Activated naive CD4-positive, alpha-beta T cell treated with anti-CD3 and anti-CD28 coated beads, Interleukin-2, amount 10 ng/mL, durations not matched to agents 7 days and 5 days (primary cell): ENCODE measurements around the gene ASTL.
A peak's percentile ranks its signal among the peaks of the same experiment; 100 is the strongest.

Experiments used
- CTCF ChIA-PET: fragments of 350-600 bp; sonication (Branson Sonifier 250); formaldehyde crosslinking; loops from one replicate; lab custom pipeline; 2021; ENCODE audit warnings: antibody characterized with exemption; lab: Charles Lee
- DNase-seq: peaks from one replicate; pipeline ENCODE4 v3.0.0-alpha.2; 2020
- H3K27ac Mint-ChIP-seq: one replicate; pipeline ENCODE4 v1.8.0; 2021; ENCODE audit warnings: mild to moderate bottlenecking, moderate library complexity, mixed read lengths
- H3K27me3 Mint-ChIP-seq: one replicate; pipeline ENCODE4 v1.8.0; 2021; ENCODE audit warnings: mild to moderate bottlenecking, mixed read lengths
- H3K36me3 Mint-ChIP-seq: one replicate; pipeline ENCODE4 v1.8.0; 2021; ENCODE audit warnings: mixed read lengths
- H3K4me1 Mint-ChIP-seq: one replicate; pipeline ENCODE4 v1.8.0; 2021; ENCODE audit warnings: mixed read lengths
- H3K4me3 Mint-ChIP-seq: one replicate; pipeline ENCODE4 v1.8.0; 2021; ENCODE audit warnings: mild to moderate bottlenecking, moderate library complexity, mixed read lengths
- H3K9me3 Mint-ChIP-seq: one replicate; pipeline ENCODE4 v1.8.0; 2021; ENCODE audit warnings: mixed read lengths

The ASTL gene

GRCh38 chr2:96137321-96138178 is 752 bp downstream of the ASTL start:
- CTCF ChIA-PET: interaction anchor here (0.6 to 18.7 kb wide), 17 partner anchors 10 to 145 kb away, joined by 3 to 507 read pairs (median 6); partner anchors contain the start of genes CIAO1 and TMEM127
- Mint-ChIP-seq H3K4me3 (no peak overlapping the region), H3K4me1 (peaks cover 11% of the 10 kb centered on the region), H3K27ac (no peak overlapping the region), H3K27me3 (peaks cover 5% of the 10 kb centered on the region), H3K9me3 (no peaks in the 10 kb centered on the region), H3K36me3 (peaks cover 4% of the 10 kb centered on the region)
- DNase-seq: no peak

GRCh38 chr2:96136129-96136720 is 2.1 kb downstream of the ASTL start:
- peaks cover 5% of the 10 kb centered on the region for H3K27me3 Mint-ChIP-seq
- H3K4me3 Mint-ChIP-seq: no peak overlapping the region
- H3K4me1 Mint-ChIP-seq: peaks cover 11% of the 10 kb centered on the region
- DNase-seq: no peak
- no peaks in the 10 kb centered on the region for H3K9me3 Mint-ChIP-seq
- H3K36me3 Mint-ChIP-seq: no peaks in the 10 kb centered on the region
- CTCF ChIA-PET: interaction anchor here (1.1 to 18.7 kb wide), 5 partner anchors 38 to 144 kb away, joined by 3 to 507 read pairs (median 3); no protein-coding TSS in a partner anchor
- peak overlapping the region; percentile 42 for H3K27ac Mint-ChIP-seq

- Mint-ChIP-seq H3K36me3 (no peaks in the 10 kb centered on the region), H3K27ac (no peak overlapping the region), H3K4me3 (no peak overlapping the region), H3K9me3 (no peaks in the 10 kb centered on the region), H3K4me1 (peaks cover 16% of the 10 kb centered on the region), H3K27me3 (peaks cover 5% of the 10 kb centered on the region)
- CTCF ChIA-PET: interaction anchor here (1.2 to 18.7 kb wide), 3 partner anchors 38 to 143 kb away, joined by 3 to 507 read pairs (median 3); no protein-coding TSS in a partner anchor
- no peak for DNase-seq
These were observed 2.7 kb downstream of the ASTL start for GRCh38 chr2:96135621-96136020.

- Mint-ChIP-seq H3K27me3 (peaks cover 5% of the 10 kb centered on the region), H3K9me3 (no peaks in the 10 kb centered on the region), H3K4me1 (peaks cover 16% of the 10 kb centered on the region), H3K4me3 (no peak overlapping the region), H3K27ac (no peak overlapping the region), H3K36me3 (no peaks in the 10 kb centered on the region)
- CTCF ChIA-PET: interaction anchor here (1.2 to 18.7 kb wide), 3 partner anchors 39 to 143 kb away, joined by 3 to 507 read pairs (median 3); no protein-coding TSS in a partner anchor
- no peak for DNase-seq
These were observed 3.1 kb downstream of the ASTL start for GRCh38 chr2:96135171-96135570.

- Mint-ChIP-seq H3K4me3 (no peak overlapping the region), H3K4me1 (peaks cover 16% of the 10 kb centered on the region), H3K9me3 (no peaks in the 10 kb centered on the region), H3K27me3 (peaks cover 5% of the 10 kb centered on the region), H3K36me3 (no peaks in the 10 kb centered on the region), H3K27ac (no peak overlapping the region)
- CTCF ChIA-PET: interaction anchor here (1.5 to 18.7 kb wide), 2 partner anchors 40 to 43 kb away, joined by 3 to 507 read pairs; no protein-coding TSS in a partner anchor
- no peak for DNase-seq
These were observed 3.9 kb downstream of the ASTL start for GRCh38 chr2:96134421-96134820.

GRCh38 chr2:96131813-96132745 is 6.2 kb downstream of the ASTL start:
- no peak for DNase-seq
- CTCF ChIA-PET: interaction anchor here (1.5 to 18.7 kb wide), 4 partner anchors 10 to 140 kb away, joined by 4 to 507 read pairs (median 5); no protein-coding TSS in a partner anchor
- H3K27ac Mint-ChIP-seq: peak overlapping the region; percentile 68
- no peaks in the 10 kb centered on the region for H3K36me3 Mint-ChIP-seq
- H3K9me3 Mint-ChIP-seq: no peaks in the 10 kb centered on the region
- H3K4me3 Mint-ChIP-seq: no peak overlapping the region
- peaks cover 5% of the 10 kb centered on the region for H3K27me3 Mint-ChIP-seq
- peaks cover 14% of the 10 kb centered on the region for H3K4me1 Mint-ChIP-seq

- no peaks in the 10 kb centered on the region for H3K9me3 Mint-ChIP-seq
- CTCF ChIA-PET: interaction anchor here (1.2 to 18.7 kb wide), 6 partner anchors 8 to 139 kb away, joined by 3 to 507 read pairs (median 4); no protein-coding TSS in a partner anchor
- DNase-seq: no peak
- peaks cover 14% of the 10 kb centered on the region for H3K4me1 Mint-ChIP-seq
- no peak overlapping the region for H3K4me3 Mint-ChIP-seq
- H3K27ac Mint-ChIP-seq: peak overlapping the region; percentile 3
- peaks cover 3% of the 10 kb centered on the region for H3K27me3 Mint-ChIP-seq
- H3K36me3 Mint-ChIP-seq: no peaks in the 10 kb centered on the region
These were observed 7.0 kb downstream of the ASTL start for GRCh38 chr2:96131152-96131812.

- Mint-ChIP-seq H3K36me3 (no peaks in the 10 kb centered on the region), H3K27ac (no peak overlapping the region), H3K9me3 (no peaks in the 10 kb centered on the region), H3K4me3 (no peak overlapping the region), H3K27me3 (no peaks in the 10 kb centered on the region), H3K4me1 (peaks cover 14% of the 10 kb centered on the region)
- CTCF ChIA-PET: interaction anchor here (1.1 to 18.7 kb wide), 7 partner anchors 9 to 138 kb away, joined by 3 to 507 read pairs (median 4); no protein-coding TSS in a partner anchor
- DNase-seq: no peak
These were observed 7.8 kb downstream of the ASTL start for GRCh38 chr2:96130483-96130882.

GRCh38 chr2:96129528-96130120 is 8.7 kb downstream of the ASTL start:
- CTCF ChIA-PET: interaction anchor here (1.1 to 18.7 kb wide), 3 partner anchors 14 to 137 kb away, joined by 3 to 507 read pairs (median 5); no protein-coding TSS in a partner anchor
- peaks cover 14% of the 10 kb centered on the region for H3K4me1 Mint-ChIP-seq
- H3K36me3 Mint-ChIP-seq: no peaks in the 10 kb centered on the region
- no peaks in the 10 kb centered on the region for H3K9me3 Mint-ChIP-seq
- H3K27ac Mint-ChIP-seq: no peak overlapping the region
- no peak overlapping the region for H3K4me3 Mint-ChIP-seq
- H3K27me3 Mint-ChIP-seq: peaks cover 2% of the 10 kb centered on the region
- DNase-seq: no peak

GRCh38 chr2:96128456-96128855 is 9.8 kb downstream of the ASTL start:
- Mint-ChIP-seq H3K36me3 (no peaks in the 10 kb centered on the region), H3K27ac (no peak overlapping the region), H3K4me3 (no peak overlapping the region), H3K9me3 (no peaks in the 10 kb centered on the region), H3K4me1 (peaks cover 14% of the 10 kb centered on the region), H3K27me3 (peaks cover 5% of the 10 kb centered on the region)
- CTCF ChIA-PET: interaction anchor here (1.3 kb wide), 1 partner anchor 11 kb away, joined by 3 read pairs; no protein-coding TSS in a partner anchor
- no peak for DNase-seq

GRCh38 chr2:96124406-96125265 is 13.7 kb downstream of the ASTL start:
- DNase-seq: no peak
- Mint-ChIP-seq H3K36me3 (no peaks in the 10 kb centered on the region), H3K9me3 (no peaks in the 10 kb centered on the region), H3K27ac (no peak overlapping the region), H3K4me1 (peaks cover 3% of the 10 kb centered on the region), H3K27me3 (peaks cover 37% of the 10 kb centered on the region), H3K4me3 (no peak overlapping the region)
- CTCF ChIA-PET: no interaction called here

GRCh38 chr2:96123936-96124335 is 14.4 kb downstream of the ASTL start:
- CTCF ChIA-PET: interaction anchor here (0.9 kb wide), 1 partner anchor 11 kb away, joined by 3 read pairs; no protein-coding TSS in a partner anchor
- no peak for DNase-seq
- no peaks in the 10 kb centered on the region for H3K9me3 Mint-ChIP-seq
- H3K27me3 Mint-ChIP-seq: peaks cover 44% of the 10 kb centered on the region
- H3K27ac Mint-ChIP-seq: no peak overlapping the region
- no peak overlapping the region for H3K4me3 Mint-ChIP-seq
- no peaks in the 10 kb centered on the region for H3K36me3 Mint-ChIP-seq
- peaks cover 3% of the 10 kb centered on the region for H3K4me1 Mint-ChIP-seq
